HepG2 (cell line): Measurements from ENCODE around the gene SNRNP200. TPM values are rescaled to one million over a fixed set of nuclear protein-coding genes. Genes with fewer than 3 reads are reported as not detected.

Experiments used
- ATRX ChIP-seq: sonication (generic); formaldehyde crosslinking; IDR thresholded peaks from 2 replicates; pipeline ENCODE4 v1.4.0; 2020; ENCODE audit warnings: missing genetic modification reagents, borderline replicate concordance
- DNMT1 ChIP-seq: sonication (generic); formaldehyde crosslinking; IDR thresholded peaks from 2 replicates; pipeline ENCODE4 v1.5.1; 2020; ENCODE audit warnings: mild to moderate bottlenecking, missing genetic modification reagents
- ELF4 ChIP-seq: sonication (generic); formaldehyde crosslinking; IDR thresholded peaks from 2 replicates; pipeline ENCODE4 v1.5.0; 2020; ENCODE audit warnings: missing genetic modification reagents, mild to moderate bottlenecking, moderate library complexity, borderline replicate concordance
- FOSL2 ChIP-seq: sonication (generic); formaldehyde crosslinking; IDR thresholded peaks from 2 replicates; pipeline ENCODE4 v1.4.0; 2020; ENCODE audit warnings: missing genetic modification reagents
- GLI4 ChIP-seq: sonication (generic); formaldehyde crosslinking; IDR thresholded peaks from 2 replicates; pipeline ENCODE4 v1.5.1; 2020; ENCODE audit warnings: missing genetic modification reagents, mild to moderate bottlenecking, moderate library complexity, borderline replicate concordance
- GTF2F1 ChIP-seq: fragments of 150-350 bp; IDR thresholded peaks from 2 replicates; pipeline ENCODE4 v1.6.1; 2014; ENCODE audit warnings: low read length
- HDAC2 ChIP-seq: sonication (generic); formaldehyde crosslinking; IDR thresholded peaks from 2 replicates; pipeline ENCODE4 v1.4.0; 2020; ENCODE audit warnings: missing genetic modification reagents
- HNF4A ChIP-seq: sonication (generic); formaldehyde crosslinking; IDR thresholded peaks from 2 replicates; pipeline ENCODE4 v1.4.0; 2020; ENCODE audit warnings: missing genetic modification reagents
- KAT2B ChIP-seq: fragments of 150-350 bp; IDR thresholded peaks from 2 replicates; pipeline ENCODE4 v1.6.1; 2014; ENCODE audit warnings: low read depth, low read length, borderline replicate concordance
- MEIS2 ChIP-seq: sonication (generic); formaldehyde crosslinking; IDR thresholded peaks from 2 replicates; pipeline ENCODE4 v1.9.0; 2021; ENCODE audit warnings: mild to moderate bottlenecking, missing genetic modification reagents
- NCOA5 ChIP-seq: sonication (generic); formaldehyde crosslinking; IDR thresholded peaks from 2 replicates; pipeline ENCODE4 v1.4.0; 2020; ENCODE audit warnings: missing genetic modification reagents
- PAF1 ChIP-seq: IDR thresholded peaks from 2 replicates; pipeline ENCODE4 v1.6.1; 2016; ENCODE audit warnings: missing genetic modification reagents, missing compliant biosample characterization
- PTBP1 ChIP-seq: fragments of 200-400 bp; formaldehyde crosslinking; IDR thresholded peaks from 2 replicates; pipeline ENCODE4 v1.6.1; 2018; ENCODE audit warnings: low read length, low read depth; ENCODE audit not compliant: poor library complexity, severe bottlenecking
- RXRB ChIP-seq: IDR thresholded peaks from 2 replicates; pipeline ENCODE4 v1.6.1; 2016; ENCODE audit warnings: borderline replicate concordance, missing genetic modification reagents, missing compliant biosample characterization
- TARDBP ChIP-seq: sonication (generic); formaldehyde crosslinking; IDR thresholded peaks from 2 replicates; pipeline ENCODE4 v1.8.0; 2022; ENCODE audit warnings: mild to moderate bottlenecking, missing genetic modification reagents
- TOE1 ChIP-seq: sonication (generic); formaldehyde crosslinking; IDR thresholded peaks from 2 replicates; pipeline ENCODE4 v1.4.0; 2020; ENCODE audit warnings: mild to moderate bottlenecking, missing genetic modification reagents
- TSC22D2 ChIP-seq: sonication (generic); formaldehyde crosslinking; IDR thresholded peaks from 2 replicates; pipeline ENCODE4 v1.5.1; 2020; ENCODE audit warnings: missing genetic modification reagents, mild to moderate bottlenecking, borderline replicate concordance
- ZEB1 ChIP-seq: IDR thresholded peaks from 2 replicates; pipeline ENCODE4 v1.6.1; 2012; ENCODE audit warnings: mild to moderate bottlenecking, low read depth, inconsistent platforms; ENCODE audit not compliant: insufficient replicate concordance
- ZMAT3 ChIP-seq: sonication (generic); formaldehyde crosslinking; conservative IDR thresholded peaks from 2 replicates; pipeline ENCODE4 v1.7.0; 2021; ENCODE audit warnings: missing genetic modification reagents
- ZNF205 ChIP-seq: IDR thresholded peaks from 2 replicates; pipeline ENCODE4 v1.6.1; 2018; ENCODE audit warnings: missing biosample characterization, missing genetic modification reagents
- ZNF235 ChIP-seq: sonication (generic); formaldehyde crosslinking; IDR thresholded peaks from 2 replicates; pipeline ENCODE4 v1.8.1; 2023; ENCODE audit warnings: mild to moderate bottlenecking, missing genetic modification reagents, borderline replicate concordance
- ZNF264 ChIP-seq: sonication (generic); formaldehyde crosslinking; IDR thresholded peaks from 2 replicates; pipeline ENCODE4 v1.4.0; 2020; ENCODE audit warnings: missing genetic modification reagents
- ZNF331 ChIP-seq: sonication (generic); formaldehyde crosslinking; IDR thresholded peaks from 2 replicates; pipeline ENCODE4 v1.4.0; 2020; ENCODE audit warnings: missing genetic modification reagents
- ZNF460 ChIP-seq: sonication (generic); formaldehyde crosslinking; IDR thresholded peaks from 2 replicates; pipeline ENCODE4 v1.5.1; 2020; ENCODE audit warnings: missing genetic modification reagents, mild to moderate bottlenecking, borderline replicate concordance
- ZNF570 ChIP-seq: sonication (generic); formaldehyde crosslinking; IDR thresholded peaks from 2 replicates; pipeline ENCODE4 v1.4.0; 2020; ENCODE audit warnings: mild to moderate bottlenecking, missing genetic modification reagents, borderline replicate concordance
- ZNF691 ChIP-seq: sonication (generic); formaldehyde crosslinking; IDR thresholded peaks from 2 replicates; pipeline ENCODE4 v1.4.0; 2020; ENCODE audit warnings: missing genetic modification reagents, low read depth, mild to moderate bottlenecking, borderline replicate concordance
- ZNF724P ChIP-seq: sonication (generic); formaldehyde crosslinking; IDR thresholded peaks from 2 replicates; pipeline ENCODE4 v1.8.0; 2022; ENCODE audit warnings: missing genetic modification reagents, borderline replicate concordance
- ZSCAN22 ChIP-seq: sonication (generic); formaldehyde crosslinking; IDR thresholded peaks from 2 replicates; pipeline ENCODE4 v1.4.0; 2020; ENCODE audit warnings: mild to moderate bottlenecking, missing genetic modification reagents
- polyA plus RNA-seq, 8 experiments: library from polyadenylated mRNA; depleted of rRNA in 3 of 8; stranded (reverse) in 7 of 8; unstranded in 1 of 8; fragments of >200 nt; fragmentation: Illumina TruSeq in 4 of 8; extraction: Trizol in 4 of 8; gene quantifications; 2 replicates each; pipeline versions ENCODE4 v1.2.1 to v1.2.3, GENCODE V29; 2011 to 2016; ENCODE audit warnings: low read depth in 4 of 8, missing spikeins in 1 of 8, mixed read lengths in 1 of 8; ENCODE audit not compliant: insufficient read depth in 1 of 8
- total RNA-seq, 5 experiments: library from RNA; depleted of rRNA; stranded (reverse); fragments of >200 nt; fragmentation: Illumina TruSeq; extraction: Trizol; gene quantifications; 2 replicates each; pipeline ENCODE4 v1.2.3, GENCODE V29; 2016; ENCODE audit warnings: low read depth in 1 of 5
- TF ChIP-seq, protein P1 (sequence below): sonication (generic); formaldehyde crosslinking; IDR thresholded peaks from 2 replicates; pipeline ENCODE4 v1.4.0; 2020; ENCODE audit warnings: low read depth, missing genetic modification reagents

SNRNP200 gene
- total and polyA plus RNA-seq, 2 of the 13 experiments (the other 11 are each of a cell fraction or from before 2014, with no cell fraction given), result 99.0 to 232 TPM

GRCh38 chr2:96261328-96262003, 43.9 kb downstream of the SNRNP200 start (continued):
- TF ChIP-seq ZNF235 (CRISPR knock-in tag) (no peak), PAF1 (CRISPR knock-in tag) (no peak), ZNF460 (CRISPR knock-in tag) (peak; percentile 82), DNMT1 (CRISPR knock-in tag) (no peak), ELF4 (CRISPR knock-in tag) (no peak), HDAC2 (CRISPR knock-in tag) (peak; percentile 52), RXRB (CRISPR knock-in tag) (no peak), TARDBP (CRISPR knock-in tag) (peak; percentile 72; the same call in 1 of the 2 replicates), GTF2F1 (no peak), ZMAT3 (CRISPR knock-in tag) (no peak), MEIS2 (CRISPR knock-in tag) (no peak), NCOA5 (CRISPR knock-in tag) (no peak), ZNF691 (CRISPR knock-in tag) (peak; percentile 64; the same call in 1 of the 2 replicates), ZNF264 (CRISPR knock-in tag) (peak; percentile 86), GLI4 (no peak), FOSL2 (peak; percentile 80), ZSCAN22 (CRISPR knock-in tag) (no peak), HNF4A (CRISPR knock-in tag) (peak; percentile 96), TSC22D2 (CRISPR knock-in tag) (no peak), KAT2B (no peak), ATRX (CRISPR knock-in tag) (no peak), TOE1 (CRISPR knock-in tag) (no peak), ZNF205 (CRISPR knock-in tag) (peak; percentile 82; the same call in 1 of the 2 replicates), ZNF724P (no peak), ZEB1 (peak; percentile 92), ZNF570 (no peak), PTBP1 (no peak), ZNF331 (CRISPR knock-in tag) (peak; percentile 69)
- TF ChIP-seq, protein P1, sequence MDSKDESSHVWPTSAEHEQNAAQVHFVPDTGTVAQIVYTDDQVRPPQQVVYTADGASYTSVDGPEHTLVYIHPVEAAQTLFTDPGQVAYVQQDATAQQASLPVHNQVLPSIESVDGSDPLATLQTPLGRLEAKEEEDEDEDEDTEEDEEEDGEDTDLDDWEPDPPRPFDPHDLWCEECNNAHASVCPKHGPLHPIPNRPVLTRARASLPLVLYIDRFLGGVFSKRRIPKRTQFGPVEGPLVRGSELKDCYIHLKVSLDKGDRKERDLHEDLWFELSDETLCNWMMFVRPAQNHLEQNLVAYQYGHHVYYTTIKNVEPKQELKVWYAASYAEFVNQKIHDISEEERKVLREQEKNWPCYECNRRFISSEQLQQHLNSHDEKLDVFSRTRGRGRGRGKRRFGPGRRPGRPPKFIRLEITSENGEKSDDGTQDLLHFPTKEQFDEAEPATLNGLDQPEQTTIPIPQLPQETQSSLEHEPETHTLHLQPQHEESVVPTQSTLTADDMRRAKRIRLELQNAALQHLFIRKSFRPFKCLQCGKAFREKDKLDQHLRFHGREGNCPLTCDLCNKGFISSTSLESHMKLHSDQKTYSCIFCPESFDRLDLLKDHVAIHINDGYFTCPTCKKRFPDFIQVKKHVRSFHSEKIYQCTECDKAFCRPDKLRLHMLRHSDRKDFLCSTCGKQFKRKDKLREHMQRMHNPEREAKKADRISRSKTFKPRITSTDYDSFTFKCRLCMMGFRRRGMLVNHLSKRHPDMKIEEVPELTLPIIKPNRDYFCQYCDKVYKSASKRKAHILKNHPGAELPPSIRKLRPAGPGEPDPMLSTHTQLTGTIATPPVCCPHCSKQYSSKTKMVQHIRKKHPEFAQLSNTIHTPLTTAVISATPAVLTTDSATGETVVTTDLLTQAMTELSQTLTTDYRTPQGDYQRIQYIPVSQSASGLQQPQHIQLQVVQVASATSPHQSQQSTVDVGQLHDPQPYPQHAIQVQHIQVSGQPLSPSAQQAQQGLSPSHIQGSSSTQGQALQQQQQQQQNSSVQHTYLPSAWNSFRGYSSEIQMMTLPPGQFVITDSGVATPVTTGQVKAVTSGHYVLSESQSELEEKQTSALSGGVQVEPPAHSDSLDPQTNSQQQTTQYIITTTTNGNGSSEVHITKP (CRISPR knock-in tag), result no peak
